ENCODE measurements around the gene NUDT7.

Gene NUDT7

GRCh38 chr16:77782694-77783093 is 60.4 kb downstream of the NUDT7 start:
- no peak for DNase-seq

DNA sequence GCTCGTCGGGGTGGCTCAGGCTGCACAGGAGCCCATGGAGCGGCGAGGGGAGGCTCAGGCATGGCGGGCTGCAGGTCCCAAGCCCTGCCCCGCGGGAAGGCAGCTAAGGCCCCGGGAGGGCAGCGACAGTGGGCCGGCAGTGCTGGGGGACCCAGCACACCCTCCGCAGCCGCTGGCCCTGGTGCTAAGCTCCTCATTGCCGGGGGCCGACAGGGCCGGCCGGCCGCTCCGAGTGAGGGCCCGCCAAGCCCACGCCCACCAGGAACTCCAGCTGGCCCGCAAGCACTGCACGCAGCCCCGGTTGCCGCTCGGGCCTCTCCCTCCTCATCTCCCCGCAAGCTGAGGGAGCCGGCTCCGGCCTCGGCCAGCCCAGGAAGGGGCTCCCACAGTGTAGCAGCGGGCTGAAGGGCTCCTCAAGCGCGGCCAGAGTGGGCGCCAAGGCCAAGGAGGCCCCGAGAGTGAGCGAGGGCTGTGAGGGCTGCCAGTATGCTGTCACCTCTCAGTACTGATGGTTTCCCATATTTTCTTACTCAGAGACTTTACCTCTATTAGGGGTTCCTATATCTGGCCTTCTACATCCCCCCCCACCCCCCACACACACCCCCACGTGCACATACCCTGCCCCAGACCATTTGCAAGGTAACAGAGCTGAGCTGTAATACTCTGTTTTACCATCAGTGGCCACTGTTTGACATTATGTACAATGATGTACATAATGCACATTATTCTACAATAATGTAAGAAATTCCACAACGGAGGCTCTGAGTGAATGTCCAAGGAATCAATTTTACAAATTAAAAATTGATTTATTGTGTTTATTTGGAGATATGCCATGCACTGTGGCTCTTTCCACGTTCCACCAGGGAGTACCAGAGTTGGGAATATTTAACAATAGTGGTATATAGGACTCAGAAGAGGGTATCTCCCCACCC is 62.4 kb downstream of the NUDT7 start:
- DNase-seq, result no peak

GRCh38 chr16:77785373-77785764 is 63.1 kb downstream of the NUDT7 start:
- peak; percentile 18 for DNase-seq

GRCh38 chr16:77786186-77786847 is 64.0 kb downstream of the NUDT7 start:
- DNase-seq, result no peak

DNA sequence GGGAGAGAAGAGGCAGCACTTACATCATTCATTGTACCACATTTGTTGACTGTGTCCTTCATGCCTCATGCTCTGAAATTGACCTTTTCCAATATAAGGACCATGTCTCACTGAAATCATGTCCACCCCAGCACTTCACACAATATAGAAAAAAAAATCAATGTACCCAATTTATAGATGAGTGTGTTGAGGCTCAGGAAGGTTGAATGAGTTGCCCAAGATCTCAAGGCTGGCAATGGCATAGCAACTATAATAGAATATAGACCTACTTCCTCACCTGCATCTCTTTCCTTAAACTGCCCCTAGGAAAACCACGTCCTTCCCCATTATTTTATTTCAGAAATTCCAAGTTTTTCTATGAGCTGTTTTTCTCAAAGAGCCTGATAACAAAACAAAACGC is 65.1 kb downstream of the NUDT7 start:
- no peak for DNase-seq

DNA sequence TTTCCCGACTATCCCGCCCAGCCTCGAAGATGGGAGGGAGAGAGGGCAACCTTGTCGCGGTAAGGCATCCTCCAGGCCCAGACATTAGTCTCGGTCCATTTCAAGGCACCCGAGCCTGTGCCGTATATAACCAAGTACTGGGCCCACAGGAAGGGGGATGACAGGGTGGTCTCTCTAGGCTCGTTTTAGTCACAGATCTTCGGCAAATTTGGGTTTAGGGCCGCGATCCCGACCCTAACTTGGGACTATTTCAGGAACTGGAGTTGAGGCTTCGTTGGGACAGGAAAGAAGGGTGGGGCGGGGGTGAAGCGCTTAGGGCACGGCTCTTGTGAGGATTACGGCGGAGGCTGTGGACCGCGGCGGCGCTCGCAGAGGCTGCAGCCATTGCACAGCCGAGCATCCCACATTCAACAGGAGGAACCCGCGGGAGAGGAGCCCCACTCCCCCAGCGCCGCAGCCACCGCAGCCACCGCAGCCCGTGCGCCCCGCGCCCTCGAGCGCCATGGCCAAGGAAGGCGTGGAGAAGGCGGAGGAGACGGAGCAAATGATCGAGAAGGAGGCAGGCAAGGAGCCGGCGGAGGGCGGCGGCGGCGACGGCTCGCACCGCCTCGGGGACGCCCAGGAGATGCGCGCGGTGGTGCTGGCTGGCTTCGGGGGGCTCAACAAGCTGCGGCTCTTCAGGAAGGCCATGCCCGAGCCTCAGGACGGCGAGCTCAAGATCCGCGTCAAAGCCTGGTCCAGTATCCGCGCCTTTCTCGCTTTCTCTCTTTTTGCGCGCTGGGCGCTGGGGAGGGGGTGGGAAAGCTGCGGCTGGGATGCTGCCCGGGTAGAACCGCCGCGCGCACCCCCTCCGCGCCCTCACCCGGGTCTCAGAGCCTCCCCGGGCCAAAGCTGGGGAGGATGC is 66.1 kb downstream of the NUDT7 start, which contains the start of gene VAT1L:
Gene VAT1L, plus strand, starts transcription at position 384 of the 904 bp plus-strand sequence. Its CDS starts 119 bp downstream, at position 503.
- peak; percentile 41 for DNase-seq

- peak; percentile 9 for DNase-seq
Measured at GRCh38 chr16:77789085-77790008, 67.0 kb downstream of the NUDT7 start.

GRCh38 chr16:77790009-77790372 is 67.7 kb downstream of the NUDT7 start:
- no peak for DNase-seq

GRCh38 chr16:77790912-77791311 is 68.6 kb downstream of the NUDT7 start:
- no peak for DNase-seq

All from NCI-H345 (cell line).